OCI-LY1 (cell line): Measurements from ENCODE around the gene SENP2.

Experiments used
- CTCF ChIP-seq: fragments of 200-600 bp; sonication (generic), shearing (Covaris generic); IDR thresholded peaks from 2 replicates; pipeline ENCODE4 v1.5.1; 2017; ENCODE audit warnings: mild to moderate bottlenecking, antibody characterized with exemption, low read length, moderate library complexity, mixed read lengths
- EZH2 ChIP-seq: fragments of 200-600 bp; sonication (generic), shearing (Covaris generic); IDR thresholded peaks from 2 replicates; pipeline ENCODE4 v1.8.0; 2017; ENCODE audit warnings: borderline replicate concordance, mixed run types, mild to moderate bottlenecking, antibody characterized with exemption, low read length, moderate library complexity, mixed read lengths

GRCh38 chr3:185632996-185633395, 46.9 kb downstream of the SENP2 start:
- TF ChIP-seq EZH2 (no peak), CTCF (no peak)
